SH-SY5Y (cell line): ENCODE results near the gene AMBP.

ENCODE experiments used
- GATA2 ChIP-seq: IDR thresholded peaks from 2 replicates; pipeline ENCODE4 v1.6.1; 2011; ENCODE audit warnings: mild to moderate bottlenecking, low read depth, low read length
- GATA3 ChIP-seq: IDR thresholded peaks from 2 replicates; pipeline ENCODE4 v1.6.1; 2011; ENCODE audit warnings: low read depth, mild to moderate bottlenecking, low read length, moderate library complexity

AMBP gene

DNA sequence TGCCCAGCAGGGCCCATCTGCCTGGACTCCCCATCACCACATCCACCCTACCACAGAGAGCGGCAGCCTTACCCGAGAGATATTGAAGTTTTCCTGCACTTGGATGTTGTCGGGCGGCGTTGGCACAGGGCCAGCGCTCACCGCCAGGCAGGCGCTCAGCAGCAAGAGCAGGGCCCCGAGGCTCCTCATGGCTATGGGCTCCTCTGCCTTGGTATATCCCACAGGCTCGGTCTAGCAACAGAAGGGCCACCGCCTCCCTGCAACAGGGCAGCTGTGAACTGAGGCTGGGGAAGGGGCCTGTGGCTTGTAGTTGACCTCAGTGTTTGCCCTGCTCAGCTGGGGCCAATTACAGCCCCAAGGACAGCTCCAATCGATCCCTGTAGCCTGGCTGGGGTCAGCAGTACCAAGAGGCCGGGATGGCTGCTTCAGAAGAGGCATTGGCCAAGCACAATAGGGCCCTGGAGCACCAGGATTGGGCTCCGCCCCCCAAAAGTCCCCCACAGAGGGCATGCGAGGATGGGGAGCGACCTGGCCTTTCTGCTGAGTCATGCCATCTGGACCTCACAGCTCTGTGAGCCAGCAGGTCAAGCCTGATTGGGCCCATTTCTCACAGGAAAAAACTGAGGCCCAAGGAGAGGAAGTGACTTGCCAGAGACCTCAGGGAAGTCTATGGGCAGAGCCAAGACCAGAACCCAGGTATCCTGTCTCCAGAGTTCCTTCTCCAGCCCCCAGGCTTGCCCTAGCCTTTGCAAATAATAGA is at the start of gene AMBP:
Gene AMBP (minus strand): TSS at position 280 of the 760 bp plus-strand sequence. CDS start 91 bp downstream, at position 189.
- no peak for TF ChIP-seq GATA2
- no peak for TF ChIP-seq GATA3

DNA sequence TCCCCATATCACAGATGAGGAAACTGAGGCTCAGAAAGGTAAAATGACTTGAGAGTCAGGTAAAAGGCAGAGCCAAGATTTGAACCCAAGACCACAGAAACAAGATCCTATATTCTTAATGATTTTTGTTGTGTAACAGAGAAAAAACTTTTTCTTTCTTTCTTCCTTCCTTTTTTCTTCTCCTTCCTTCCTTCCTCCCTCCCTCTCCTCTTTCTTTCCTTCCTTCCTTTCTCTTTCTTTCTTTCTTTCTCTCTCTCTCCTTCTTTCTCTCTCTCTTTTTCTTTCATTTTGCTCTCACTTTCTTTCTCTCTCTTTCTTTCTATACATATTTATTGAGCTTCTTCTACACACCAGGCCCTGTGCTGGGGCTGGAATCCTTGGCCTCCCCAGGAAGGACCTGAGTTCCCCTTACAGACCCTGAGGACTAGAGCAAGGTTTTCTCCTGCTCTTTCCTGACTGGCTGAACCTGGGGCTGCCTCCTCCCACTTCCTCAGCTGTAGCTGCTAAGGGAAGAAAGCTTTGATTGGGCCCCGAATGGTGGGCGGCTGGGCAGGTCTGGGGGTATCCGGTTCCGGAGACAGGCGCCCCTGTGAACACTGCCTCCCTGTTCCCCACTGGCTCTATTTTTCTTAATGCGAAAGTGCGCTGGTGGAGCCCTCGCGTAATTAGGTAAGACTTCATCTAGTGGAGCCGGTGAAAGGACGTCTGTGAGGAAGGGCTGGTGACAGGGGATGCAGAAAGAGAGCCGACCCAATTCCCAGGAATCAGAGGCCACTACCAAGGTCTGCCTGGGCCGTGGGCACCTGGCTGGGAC is 48.4 kb upstream of the AMBP start:
- TF ChIP-seq GATA2, result no peak
- TF ChIP-seq GATA3, result no peak

DNA sequence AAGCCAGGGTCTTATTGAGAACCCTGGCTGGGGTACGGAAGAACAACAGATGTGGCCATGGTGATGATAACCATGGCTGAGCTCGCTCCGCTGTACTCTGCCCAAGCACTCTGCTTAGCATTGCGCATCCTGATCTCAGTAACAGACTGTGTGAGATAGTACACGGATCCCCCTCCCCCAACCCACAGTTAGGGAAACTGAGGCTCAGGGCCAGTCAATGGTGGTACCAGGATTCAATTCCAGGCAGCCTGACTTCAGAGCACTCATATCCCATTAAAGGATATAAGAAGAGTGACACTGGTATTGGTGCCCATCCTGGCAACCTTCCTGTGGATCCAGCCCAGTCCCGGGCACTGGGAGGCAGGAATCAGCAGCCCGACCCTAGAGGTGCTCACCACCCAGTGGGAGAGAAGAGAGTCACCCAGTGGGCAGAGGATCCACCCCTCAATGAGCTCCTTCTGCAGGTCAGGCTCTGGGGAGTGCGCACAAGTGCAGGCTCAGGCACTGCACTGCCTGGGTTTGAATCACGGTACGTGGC is 47.4 kb upstream of the AMBP start:
- TF ChIP-seq GATA3 (no peak), GATA2 (no peak)

DNA sequence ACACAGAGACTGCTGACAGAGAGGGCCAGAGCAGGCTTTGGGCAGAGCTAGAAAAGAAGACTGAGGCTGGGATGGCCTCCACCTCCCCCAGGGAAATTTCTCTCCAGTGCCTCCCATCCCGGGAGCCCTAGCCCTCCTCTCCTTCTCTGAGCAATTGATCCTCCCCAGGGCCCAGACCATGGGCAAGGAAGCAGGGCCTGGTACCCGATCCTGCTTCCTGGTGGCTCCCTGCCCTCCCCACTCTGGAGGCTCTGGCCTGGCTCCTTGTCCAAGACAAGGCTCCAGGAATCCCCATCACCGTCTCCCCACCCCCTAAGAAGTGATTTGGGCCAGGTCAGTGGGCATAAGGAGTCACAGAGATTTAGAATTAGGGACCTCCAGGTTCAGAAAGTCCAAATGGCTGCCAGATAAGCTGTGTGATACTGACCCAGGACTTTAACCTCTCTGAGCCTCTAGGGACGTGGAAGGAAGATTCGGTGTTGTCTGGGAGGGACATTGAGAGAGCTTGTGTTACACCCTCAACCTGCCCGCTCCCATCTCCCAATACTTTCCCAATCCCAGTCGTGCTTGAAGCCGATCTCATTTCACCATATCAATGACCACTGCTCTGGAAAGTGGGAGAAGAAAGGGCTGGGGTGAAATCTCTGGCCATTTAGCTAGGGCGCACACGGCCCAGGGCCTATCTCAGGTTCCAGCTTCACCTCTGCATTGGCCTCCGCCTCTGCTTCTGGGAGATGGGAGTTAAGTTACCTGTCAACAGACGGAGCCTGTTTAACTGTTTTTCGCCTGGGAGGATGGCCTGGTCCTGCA is 46.8 kb upstream of the AMBP start:
- TF ChIP-seq GATA3, result no peak
- TF ChIP-seq GATA2, result no peak

DNA sequence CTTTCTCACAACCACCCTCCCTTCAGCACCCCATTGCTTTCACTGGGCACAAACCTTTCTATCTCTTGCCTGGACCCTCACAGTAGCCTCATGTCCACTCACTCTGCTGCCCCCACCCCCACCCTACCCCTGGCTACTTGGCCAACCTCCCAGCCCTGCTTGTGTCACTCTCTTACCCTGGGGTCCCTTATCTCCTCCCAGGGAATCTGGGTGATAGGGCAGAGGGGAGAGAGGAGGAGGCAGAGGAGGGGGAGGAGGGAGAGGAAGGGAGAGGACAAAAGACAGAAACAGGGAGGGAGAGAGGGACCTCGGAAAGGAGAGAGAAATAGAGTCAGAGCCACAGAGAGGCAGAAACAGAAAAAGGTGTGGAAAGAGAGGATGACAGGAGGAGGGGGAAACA is 46.0 kb upstream of the AMBP start:
- no peak for TF ChIP-seq GATA2
- no peak for TF ChIP-seq GATA3

DNA sequence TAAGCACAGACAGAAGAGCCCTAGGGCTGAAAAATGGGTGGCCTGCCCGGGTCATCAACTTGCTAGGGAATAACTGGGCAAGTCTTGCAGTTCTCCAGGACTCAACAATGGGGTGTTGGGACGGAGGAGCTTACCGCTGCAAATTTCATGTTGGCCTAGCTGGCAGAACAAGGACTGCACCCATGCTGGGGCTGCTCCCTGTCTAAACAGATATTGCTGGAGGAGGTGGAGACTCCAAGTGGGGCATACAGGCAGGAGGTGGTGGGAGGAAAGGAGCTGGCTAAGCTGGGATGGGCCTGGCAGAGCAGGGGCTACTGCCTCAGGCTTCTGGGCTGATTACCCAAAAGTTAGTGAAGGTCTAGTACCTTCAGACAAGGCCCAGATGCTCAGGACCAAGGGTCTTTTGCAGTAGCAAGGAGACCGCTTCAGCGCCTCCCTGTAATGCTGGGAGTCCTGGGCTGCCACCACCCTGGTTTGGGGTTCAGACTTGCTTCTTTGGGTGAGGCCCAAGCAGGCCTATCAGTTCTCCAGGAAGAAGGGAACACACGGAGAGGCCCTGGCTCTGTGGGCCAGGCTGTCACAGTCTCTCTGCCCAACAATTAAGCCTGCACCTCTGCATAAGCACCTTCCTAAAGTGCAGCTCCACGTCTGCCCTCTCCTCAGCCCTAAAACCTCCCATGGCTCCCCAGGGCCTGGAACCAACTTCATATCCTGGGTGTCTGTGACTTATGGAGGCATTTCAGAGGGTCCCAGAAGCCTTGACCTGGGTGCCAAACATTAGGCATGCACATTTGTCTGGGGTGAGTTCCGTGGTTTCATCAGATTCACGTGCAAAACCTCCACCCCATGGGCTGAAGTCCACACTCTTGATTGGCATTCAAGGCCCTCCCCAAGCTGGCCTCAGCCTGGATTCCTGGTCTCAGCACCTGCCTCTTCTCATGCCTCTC is 45.2 kb upstream of the AMBP start:
- no peak for TF ChIP-seq GATA2
- no peak for TF ChIP-seq GATA3

DNA sequence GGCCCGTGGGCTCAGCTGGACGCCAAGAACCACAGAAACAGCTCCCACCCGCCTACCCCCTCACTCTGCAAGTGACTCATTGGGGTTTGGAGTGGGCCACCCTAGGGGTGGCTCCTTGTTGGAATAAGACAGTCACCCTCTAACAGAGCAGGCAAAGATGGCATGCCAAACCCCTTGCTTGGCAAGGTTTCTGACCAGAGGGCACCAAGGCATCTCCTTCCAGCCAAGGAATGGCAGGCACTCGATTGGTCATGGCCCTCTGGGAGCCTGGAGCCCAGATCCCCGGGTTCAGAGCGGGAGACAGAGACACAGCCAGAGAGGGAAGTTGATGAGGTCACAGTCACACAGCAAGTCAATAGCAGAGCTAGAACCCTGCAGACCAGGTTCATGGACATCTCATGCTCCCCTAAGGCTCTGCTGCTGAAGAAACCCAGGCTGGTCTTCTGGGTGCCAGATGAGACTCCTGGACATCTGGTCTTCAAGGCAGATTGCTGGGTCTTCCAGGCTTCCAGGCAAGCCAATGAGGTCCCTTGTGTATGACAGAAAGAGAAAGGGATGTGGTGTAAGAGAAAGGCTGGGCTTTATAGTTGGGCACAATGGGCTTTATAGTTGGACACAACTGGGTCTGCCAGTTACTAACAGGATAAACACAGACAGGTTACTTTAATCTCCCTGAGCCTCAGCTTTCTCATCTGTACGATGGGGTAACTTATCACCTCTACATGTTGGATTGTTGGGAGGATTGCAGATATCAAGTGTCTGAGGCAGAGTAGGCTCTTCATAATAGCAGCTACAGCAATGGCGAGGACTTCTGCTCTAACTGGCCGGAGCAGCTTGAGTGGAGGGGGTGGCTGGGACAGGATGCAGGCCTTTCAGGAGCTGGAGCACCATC is 44.3 kb upstream of the AMBP start:
- no peak for TF ChIP-seq GATA3
- TF ChIP-seq GATA2, result no peak

DNA sequence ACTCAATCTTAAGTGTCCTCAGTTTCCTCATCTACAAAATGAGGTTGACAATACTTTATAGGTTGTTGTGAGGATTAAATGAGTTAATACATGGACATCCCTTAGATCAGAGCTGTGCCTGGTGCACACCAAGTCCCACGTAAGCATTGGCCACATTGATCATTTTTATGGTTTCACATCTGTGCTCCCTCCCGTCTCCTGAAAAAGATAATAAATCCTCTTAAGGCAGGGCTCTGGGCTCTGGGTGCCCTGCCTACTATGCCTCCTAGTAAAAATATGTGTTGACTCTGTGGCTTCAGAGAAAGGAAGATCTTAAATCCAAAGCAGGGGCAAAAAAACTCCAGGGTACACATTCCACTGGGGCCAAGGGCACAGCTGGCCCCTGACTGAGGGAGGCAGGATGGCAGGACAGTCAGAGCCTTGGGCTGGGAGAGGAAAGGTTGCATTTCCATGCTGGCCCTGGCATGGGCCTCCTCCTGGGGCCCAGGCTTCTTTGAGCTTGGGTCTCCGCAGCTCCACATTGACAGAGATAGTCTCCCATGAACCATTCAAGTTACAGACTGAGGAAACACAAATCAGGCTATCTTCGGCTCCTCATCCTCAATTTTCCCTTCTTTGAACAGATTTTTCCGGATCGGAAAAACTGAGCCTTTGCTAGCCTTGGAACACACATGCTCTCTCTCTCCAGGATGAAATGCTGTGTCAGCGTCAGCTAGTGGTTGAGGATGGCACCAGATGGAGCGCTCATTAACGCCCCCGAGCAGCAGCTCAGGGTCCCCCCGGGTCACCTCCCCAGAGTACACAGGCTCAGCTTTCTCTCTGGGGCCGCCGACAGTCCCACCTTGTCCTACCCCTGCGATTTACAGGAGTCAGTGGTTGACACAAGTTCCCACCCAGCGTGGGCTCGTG is 43.4 kb upstream of the AMBP start:
- TF ChIP-seq GATA2 (no peak), GATA3 (no peak)

DNA sequence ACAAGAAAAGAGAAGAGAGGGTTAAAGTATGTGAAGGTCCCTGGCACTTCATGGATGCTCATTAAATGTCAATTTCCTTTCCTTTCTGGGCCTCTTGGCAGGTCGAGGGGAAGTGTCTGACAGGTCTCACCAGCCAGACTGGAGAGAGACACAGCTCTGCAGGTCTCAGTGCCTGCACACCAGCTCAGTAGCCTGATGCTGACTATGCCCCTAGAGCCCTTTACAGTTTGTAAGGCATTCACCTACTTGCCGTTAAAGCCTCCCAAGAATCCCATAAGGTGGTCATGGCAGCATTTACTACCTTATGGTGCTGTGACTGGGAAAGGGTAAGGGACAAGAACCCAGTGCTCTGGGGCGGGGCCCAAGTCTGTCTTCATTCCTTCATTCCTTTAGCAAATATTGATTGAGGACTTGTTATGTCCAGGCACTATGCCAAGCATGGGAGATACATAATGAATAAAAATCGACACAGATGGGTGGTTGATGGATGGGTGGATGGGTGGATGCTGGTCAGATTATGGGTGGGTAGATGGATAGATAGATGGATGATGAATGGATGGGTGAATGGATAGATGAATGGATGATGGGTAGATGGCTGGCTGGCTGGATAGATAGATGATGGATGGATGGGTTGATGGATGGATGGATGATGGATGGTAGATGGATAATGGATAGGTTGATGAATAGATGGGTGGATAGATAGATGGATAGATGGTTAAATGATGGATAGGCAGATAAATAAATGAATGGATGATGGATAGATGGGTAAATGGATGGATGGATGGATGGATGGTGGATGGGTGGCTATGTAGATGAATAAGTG is 42.3 kb upstream of the AMBP start:
- TF ChIP-seq GATA2 (no peak), GATA3 (no peak)

DNA sequence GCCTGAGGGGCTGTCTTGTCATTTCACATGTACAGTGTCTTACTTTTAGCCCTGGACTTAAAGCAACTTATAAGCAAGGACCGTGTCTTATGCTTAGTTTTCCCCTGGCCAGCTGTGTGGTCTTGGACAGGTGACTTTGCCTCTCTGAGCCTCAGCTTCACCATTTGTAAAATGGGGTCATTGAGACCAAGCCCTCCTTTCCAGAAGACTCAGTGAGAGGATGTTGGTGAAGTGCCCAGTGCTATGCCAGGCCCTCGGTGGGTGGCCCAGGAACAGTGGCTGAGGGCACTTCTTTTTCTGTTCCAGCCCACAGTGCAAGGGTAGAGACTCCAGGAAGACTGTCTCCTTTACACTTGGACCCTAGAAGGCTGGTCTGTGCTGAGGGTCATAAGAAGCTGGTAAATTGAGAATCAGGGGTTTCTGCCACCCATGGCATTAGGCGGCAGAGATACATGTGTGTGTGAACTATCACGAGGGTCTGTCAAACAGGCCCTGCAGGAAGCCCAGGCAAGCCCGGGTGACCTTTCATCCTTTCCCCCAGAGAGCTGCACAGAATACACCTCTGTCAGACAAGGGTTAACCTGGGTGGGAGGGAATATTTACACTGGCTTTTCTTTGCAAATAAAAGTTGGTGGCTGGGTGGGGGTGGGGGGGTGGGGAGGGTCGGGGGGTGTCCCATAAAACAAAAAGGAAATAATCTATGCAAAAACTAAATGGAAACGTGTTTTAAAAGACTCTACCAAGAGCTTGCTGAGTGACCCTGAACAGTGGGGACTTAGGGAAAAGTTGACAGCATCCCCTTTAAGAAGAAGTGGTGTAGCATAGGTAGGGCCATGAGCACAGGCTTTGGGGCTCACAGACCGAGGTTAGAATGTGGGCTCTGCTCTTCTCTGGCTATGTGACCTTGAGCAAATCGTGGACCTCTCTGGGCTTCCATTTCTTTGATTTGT is 41.4 kb upstream of the AMBP start:
- no peak for TF ChIP-seq GATA2
- no peak for TF ChIP-seq GATA3
